HepG2 (cell line): ENCODE measurements around the gene RAB36.

Source experiments
- CHCHD3 ChIP-seq: sonication (generic); formaldehyde crosslinking; IDR thresholded peaks from 2 replicates; pipeline ENCODE4 v1.8.0; 2022; ENCODE audit warnings: mild to moderate bottlenecking, missing genetic modification reagents, moderate library complexity
- EP300 ChIP-seq, 3 experiments: sonication (generic) in 1 of 3; formaldehyde crosslinking in 1 of 3; IDR thresholded peaks; 2 replicates each; pipeline versions ENCODE4 v1.5.1 to v1.6.1; 2011 to 2020; ENCODE audit warnings: low read depth in 2 of 3, low read length in 2 of 3, borderline replicate concordance in 1 of 3, improper control_type of control experiment in 1 of 3, mild to moderate bottlenecking in 1 of 3, missing genetic modification reagents in 1 of 3, moderate library complexity in 1 of 3
- FOXA3 ChIP-seq: IDR thresholded peaks from 2 replicates; pipeline ENCODE4 v1.6.1; 2016; ENCODE audit warnings: missing genetic modification reagents, missing compliant biosample characterization
- MAF1 ChIP-seq: sonication (generic); formaldehyde crosslinking; IDR thresholded peaks from 2 replicates; pipeline ENCODE4 v1.5.0; 2020; ENCODE audit warnings: missing genetic modification reagents, borderline replicate concordance
- RAD21 ChIP-seq: fragments of 450-650 bp; formaldehyde crosslinking; IDR thresholded peaks from 2 replicates; pipeline ENCODE4 v1.5.0; 2020; ENCODE audit warnings: mild to moderate bottlenecking
- U2AF2 ChIP-seq: fragments of 200-400 bp; formaldehyde crosslinking; IDR thresholded peaks from 2 replicates; pipeline ENCODE4 v1.6.1; 2017; ENCODE audit warnings: low read depth, mild to moderate bottlenecking, low read length
- ZBTB1 ChIP-seq: sonication (generic); formaldehyde crosslinking; IDR thresholded peaks from 2 replicates; pipeline ENCODE4 v1.4.0; 2020; ENCODE audit warnings: missing genetic modification reagents, borderline replicate concordance
- ZNF274 ChIP-seq: sonication (generic); formaldehyde crosslinking; IDR thresholded peaks from 2 replicates; pipeline ENCODE4 v1.5.1; 2020; ENCODE audit warnings: mild to moderate bottlenecking, missing genetic modification reagents
- TF ChIP-seq, protein P1 (sequence below): sonication (generic); formaldehyde crosslinking; IDR thresholded peaks from 2 replicates; pipeline ENCODE4 v1.5.0; 2020; ENCODE audit warnings: mild to moderate bottlenecking, missing genetic modification reagents, moderate library complexity
- TF ChIP-seq, protein P2 (sequence below), 2 experiments: IDR thresholded peaks; 2 replicates each; pipeline ENCODE4 v1.6.1; 2011 to 2012; ENCODE audit warnings: low read length in 2 of 2, borderline replicate concordance in 1 of 2, low read depth in 1 of 2, mild to moderate bottlenecking in 1 of 2, moderate library complexity in 1 of 2
- TF ChIP-seq, protein P3 (sequence below): sonication (generic); formaldehyde crosslinking; IDR thresholded peaks from 2 replicates; pipeline ENCODE4 v1.9.0; 2021; ENCODE audit warnings: missing genetic modification reagents, borderline replicate concordance
- TF ChIP-seq, protein P4 (sequence below): sonication (generic); formaldehyde crosslinking; IDR thresholded peaks from 2 replicates; pipeline ENCODE4 v1.8.0; 2022; ENCODE audit warnings: missing genetic modification reagents, mild to moderate bottlenecking, inconsistent platforms, borderline replicate concordance

DNA sequence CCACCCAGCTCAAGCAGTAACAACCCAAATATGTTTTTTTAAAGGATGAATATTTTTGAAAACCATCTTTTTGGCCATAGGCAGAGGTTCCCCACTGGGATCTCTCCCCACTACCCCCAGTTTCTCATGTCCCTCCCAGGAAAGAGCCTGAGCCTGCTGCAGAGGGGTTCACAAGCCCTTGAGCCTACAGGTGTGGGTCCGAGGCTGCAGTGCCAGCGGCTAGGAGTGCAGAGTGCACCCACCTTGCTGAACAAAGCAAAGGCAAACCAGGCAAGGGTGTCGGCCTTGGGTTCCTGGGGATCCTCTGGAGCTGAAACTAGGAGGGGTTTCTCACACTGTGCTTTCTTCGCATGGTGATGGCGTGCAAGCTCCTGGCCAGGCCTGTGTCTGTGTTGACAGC lies 40.0 kb upstream of the RAB36 start:
- no peak for TF ChIP-seq EP300 (IDR thresholded peaks at IDR 0.05; ENCODE audit: low read depth in 2 of 2, low read length in 2 of 2)
- no peak for TF ChIP-seq EP300 (CRISPR knock-in tag; IDR thresholded peaks at IDR 0.05; ENCODE audit: borderline replicate concordance)
- no peak for TF ChIP-seq ZBTB1 (CRISPR knock-in tag)
- TF ChIP-seq RAD21 (CRISPR knock-in tag), result no peak
- TF ChIP-seq, protein P1, sequence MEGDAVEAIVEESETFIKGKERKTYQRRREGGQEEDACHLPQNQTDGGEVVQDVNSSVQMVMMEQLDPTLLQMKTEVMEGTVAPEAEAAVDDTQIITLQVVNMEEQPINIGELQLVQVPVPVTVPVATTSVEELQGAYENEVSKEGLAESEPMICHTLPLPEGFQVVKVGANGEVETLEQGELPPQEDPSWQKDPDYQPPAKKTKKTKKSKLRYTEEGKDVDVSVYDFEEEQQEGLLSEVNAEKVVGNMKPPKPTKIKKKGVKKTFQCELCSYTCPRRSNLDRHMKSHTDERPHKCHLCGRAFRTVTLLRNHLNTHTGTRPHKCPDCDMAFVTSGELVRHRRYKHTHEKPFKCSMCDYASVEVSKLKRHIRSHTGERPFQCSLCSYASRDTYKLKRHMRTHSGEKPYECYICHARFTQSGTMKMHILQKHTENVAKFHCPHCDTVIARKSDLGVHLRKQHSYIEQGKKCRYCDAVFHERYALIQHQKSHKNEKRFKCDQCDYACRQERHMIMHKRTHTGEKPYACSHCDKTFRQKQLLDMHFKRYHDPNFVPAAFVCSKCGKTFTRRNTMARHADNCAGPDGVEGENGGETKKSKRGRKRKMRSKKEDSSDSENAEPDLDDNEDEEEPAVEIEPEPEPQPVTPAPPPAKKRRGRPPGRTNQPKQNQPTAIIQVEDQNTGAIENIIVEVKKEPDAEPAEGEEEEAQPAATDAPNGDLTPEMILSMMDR, result no peak
- no peak for TF ChIP-seq CHCHD3 (CRISPR knock-in tag)
- no peak for TF ChIP-seq MAF1 (CRISPR knock-in tag)
- TF ChIP-seq, protein P2, sequence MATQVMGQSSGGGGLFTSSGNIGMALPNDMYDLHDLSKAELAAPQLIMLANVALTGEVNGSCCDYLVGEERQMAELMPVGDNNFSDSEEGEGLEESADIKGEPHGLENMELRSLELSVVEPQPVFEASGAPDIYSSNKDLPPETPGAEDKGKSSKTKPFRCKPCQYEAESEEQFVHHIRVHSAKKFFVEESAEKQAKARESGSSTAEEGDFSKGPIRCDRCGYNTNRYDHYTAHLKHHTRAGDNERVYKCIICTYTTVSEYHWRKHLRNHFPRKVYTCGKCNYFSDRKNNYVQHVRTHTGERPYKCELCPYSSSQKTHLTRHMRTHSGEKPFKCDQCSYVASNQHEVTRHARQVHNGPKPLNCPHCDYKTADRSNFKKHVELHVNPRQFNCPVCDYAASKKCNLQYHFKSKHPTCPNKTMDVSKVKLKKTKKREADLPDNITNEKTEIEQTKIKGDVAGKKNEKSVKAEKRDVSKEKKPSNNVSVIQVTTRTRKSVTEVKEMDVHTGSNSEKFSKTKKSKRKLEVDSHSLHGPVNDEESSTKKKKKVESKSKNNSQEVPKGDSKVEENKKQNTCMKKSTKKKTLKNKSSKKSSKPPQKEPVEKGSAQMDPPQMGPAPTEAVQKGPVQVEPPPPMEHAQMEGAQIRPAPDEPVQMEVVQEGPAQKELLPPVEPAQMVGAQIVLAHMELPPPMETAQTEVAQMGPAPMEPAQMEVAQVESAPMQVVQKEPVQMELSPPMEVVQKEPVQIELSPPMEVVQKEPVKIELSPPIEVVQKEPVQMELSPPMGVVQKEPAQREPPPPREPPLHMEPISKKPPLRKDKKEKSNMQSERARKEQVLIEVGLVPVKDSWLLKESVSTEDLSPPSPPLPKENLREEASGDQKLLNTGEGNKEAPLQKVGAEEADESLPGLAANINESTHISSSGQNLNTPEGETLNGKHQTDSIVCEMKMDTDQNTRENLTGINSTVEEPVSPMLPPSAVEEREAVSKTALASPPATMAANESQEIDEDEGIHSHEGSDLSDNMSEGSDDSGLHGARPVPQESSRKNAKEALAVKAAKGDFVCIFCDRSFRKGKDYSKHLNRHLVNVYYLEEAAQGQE (IDR thresholded peaks at IDR 0.05; ENCODE audit: borderline replicate concordance in 1 of 2, low read depth in 1 of 2, low read length in 2 of 2), result no peak
- no peak for TF ChIP-seq ZNF274 (CRISPR knock-in tag)
- TF ChIP-seq, protein P3, sequence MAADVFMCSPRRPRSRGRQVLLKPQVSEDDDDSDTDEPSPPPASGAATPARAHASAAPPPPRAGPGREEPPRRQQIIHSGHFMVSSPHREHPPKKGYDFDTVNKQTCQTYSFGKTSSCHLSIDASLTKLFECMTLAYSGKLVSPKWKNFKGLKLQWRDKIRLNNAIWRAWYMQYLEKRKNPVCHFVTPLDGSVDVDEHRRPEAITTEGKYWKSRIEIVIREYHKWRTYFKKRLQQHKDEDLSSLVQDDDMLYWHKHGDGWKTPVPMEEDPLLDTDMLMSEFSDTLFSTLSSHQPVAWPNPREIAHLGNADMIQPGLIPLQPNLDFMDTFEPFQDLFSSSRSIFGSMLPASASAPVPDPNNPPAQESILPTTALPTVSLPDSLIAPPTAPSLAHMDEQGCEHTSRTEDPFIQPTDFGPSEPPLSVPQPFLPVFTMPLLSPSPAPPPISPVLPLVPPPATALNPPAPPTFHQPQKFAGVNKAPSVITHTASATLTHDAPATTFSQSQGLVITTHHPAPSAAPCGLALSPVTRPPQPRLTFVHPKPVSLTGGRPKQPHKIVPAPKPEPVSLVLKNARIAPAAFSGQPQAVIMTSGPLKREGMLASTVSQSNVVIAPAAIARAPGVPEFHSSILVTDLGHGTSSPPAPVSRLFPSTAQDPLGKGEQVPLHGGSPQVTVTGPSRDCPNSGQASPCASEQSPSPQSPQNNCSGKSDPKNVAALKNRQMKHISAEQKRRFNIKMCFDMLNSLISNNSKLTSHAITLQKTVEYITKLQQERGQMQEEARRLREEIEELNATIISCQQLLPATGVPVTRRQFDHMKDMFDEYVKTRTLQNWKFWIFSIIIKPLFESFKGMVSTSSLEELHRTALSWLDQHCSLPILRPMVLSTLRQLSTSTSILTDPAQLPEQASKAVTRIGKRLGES (CRISPR knock-in tag), result no peak
- no peak for TF ChIP-seq U2AF2
- TF ChIP-seq FOXA3 (CRISPR knock-in tag), result no peak
- TF ChIP-seq, protein P4, sequence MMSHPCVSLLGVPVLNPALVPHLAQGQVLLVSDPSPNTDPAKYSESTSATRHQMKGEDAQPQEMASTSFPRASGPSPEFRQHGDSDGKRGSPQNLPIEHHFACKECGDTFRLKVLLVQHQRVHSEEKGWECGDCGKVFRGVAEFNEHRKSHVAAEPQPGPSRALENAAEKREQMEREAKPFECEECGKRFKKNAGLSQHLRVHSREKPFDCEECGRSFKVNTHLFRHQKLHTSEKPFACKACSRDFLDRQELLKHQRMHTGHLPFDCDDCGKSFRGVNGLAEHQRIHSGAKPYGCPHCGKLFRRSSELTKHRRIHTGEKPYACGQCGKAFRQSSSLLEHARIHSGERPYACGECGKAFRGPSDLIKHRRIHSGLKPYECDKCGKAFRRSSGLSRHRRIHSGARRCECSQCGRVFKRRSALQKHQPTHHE (CRISPR knock-in tag), result no peak
